Measurements from ENCODE around the gene C1orf21.
A peak's percentile ranks its signal among the peaks of the same experiment; 100 is the strongest.
"Not testable (repeated sequence)": the region's sequence is repeated elsewhere in the genome, so short reads cannot be mapped to it uniquely, and the experiment has no call there.

The C1orf21 gene

GRCh38 chr1:184608581-184608980 is 221.8 kb downstream of the C1orf21 start:
- H3K4me3 ChIP-seq (ENCODE audit: low read depth, low read length) = no peak overlapping the region
- DNase-seq (ENCODE audit: low read depth) = no peak

- DNase-seq (ENCODE audit: low read depth) = no peak
- H3K4me3 ChIP-seq (ENCODE audit: low read depth, low read length) = no peak overlapping the region
Measured at GRCh38 chr1:184608990-184609389, 222.2 kb downstream of the C1orf21 start.

GRCh38 chr1:184610876-184611595 is 224.2 kb downstream of the C1orf21 start:
- no peak for DNase-seq (ENCODE audit: low read depth)

GRCh38 chr1:184612229-184612628 is 225.4 kb downstream of the C1orf21 start:
- not testable (repeated sequence) for H3K4me3 ChIP-seq (ENCODE audit: low read depth, low read length); DNase-seq (ENCODE audit: low read depth)

More at GRCh38 chr1:184610876-184611595, 224.2 kb downstream of the C1orf21 start:
- no peak overlapping the region for H3K4me3 ChIP-seq (ENCODE audit: low read depth, low read length)

- no peak overlapping the region for H3K4me3 ChIP-seq (ENCODE audit: low read depth, low read length)
- DNase-seq (ENCODE audit: low read depth) = no peak
Measured at GRCh38 chr1:184614667-184615066, 227.8 kb downstream of the C1orf21 start.

GRCh38 chr1:184615301-184615700 is 228.5 kb downstream of the C1orf21 start:
- no peak for DNase-seq (ENCODE audit: low read depth)
- H3K4me3 ChIP-seq (ENCODE audit: low read depth, low read length) = no peak overlapping the region

GRCh38 chr1:184616504-184616903 is 229.7 kb downstream of the C1orf21 start:
- H3K4me3 ChIP-seq (ENCODE audit: low read depth, low read length) = no peak overlapping the region
- DNase-seq (ENCODE audit: low read depth) = no peak

- no peak overlapping the region for H3K4me3 ChIP-seq (ENCODE audit: low read depth, low read length)
- no peak for DNase-seq (ENCODE audit: low read depth)
Measured at GRCh38 chr1:184617433-184618029, 230.7 kb downstream of the C1orf21 start.

GRCh38 chr1:184618851-184619250 is 232.0 kb downstream of the C1orf21 start:
- no peak for DNase-seq (ENCODE audit: low read depth)
- H3K4me3 ChIP-seq (ENCODE audit: low read depth, low read length) = no peak overlapping the region

GRCh38 chr1:184620469-184620868 is 233.6 kb downstream of the C1orf21 start:
- no peak overlapping the region for H3K4me3 ChIP-seq (ENCODE audit: low read depth, low read length)
- DNase-seq (ENCODE audit: low read depth) = no peak

GRCh38 chr1:184621260-184621659 is 234.4 kb downstream of the C1orf21 start:
- DNase-seq (ENCODE audit: low read depth) = peak; percentile 83
- no peak overlapping the region for H3K4me3 ChIP-seq (ENCODE audit: low read depth, low read length)

GRCh38 chr1:184622136-184622823 is 235.5 kb downstream of the C1orf21 start:
- peak; percentile 100 for DNase-seq (ENCODE audit: low read depth)
- no peak overlapping the region for H3K4me3 ChIP-seq (ENCODE audit: low read depth, low read length)

- H3K4me3 ChIP-seq (ENCODE audit: low read depth, low read length) = no peak overlapping the region
Measured at GRCh38 chr1:184623404-184623803, 236.6 kb downstream of the C1orf21 start.

GRCh38 chr1:184624051-184624450 is 237.2 kb downstream of the C1orf21 start:
- no peak overlapping the region for H3K4me3 ChIP-seq (ENCODE audit: low read depth, low read length)
- peak; percentile 45 for DNase-seq (ENCODE audit: low read depth)

More at GRCh38 chr1:184623404-184623803, 236.6 kb downstream of the C1orf21 start:
- no peak for DNase-seq (ENCODE audit: low read depth)

- no peak overlapping the region for H3K4me3 ChIP-seq (ENCODE audit: low read depth, low read length)
- DNase-seq (ENCODE audit: low read depth) = peak; percentile 23
Measured at GRCh38 chr1:184624626-184625025, 237.8 kb downstream of the C1orf21 start.

GRCh38 chr1:184625271-184625670 is 238.4 kb downstream of the C1orf21 start:
- no peak for DNase-seq (ENCODE audit: low read depth)
- no peak overlapping the region for H3K4me3 ChIP-seq (ENCODE audit: low read depth, low read length)

GRCh38 chr1:184626076-184627006 is 239.5 kb downstream of the C1orf21 start:
- H3K4me3 ChIP-seq (ENCODE audit: low read depth, low read length) = no peak overlapping the region
- no peak for DNase-seq (ENCODE audit: low read depth)

GRCh38 chr1:184627007-184627341 is 240.1 kb downstream of the C1orf21 start:
- H3K4me3 ChIP-seq (ENCODE audit: low read depth, low read length) = no peak overlapping the region
- no peak for DNase-seq (ENCODE audit: low read depth)

GRCh38 chr1:184629266-184629665 is 242.4 kb downstream of the C1orf21 start:
- H3K4me3 ChIP-seq (ENCODE audit: low read depth, low read length) = no peak overlapping the region
- DNase-seq (ENCODE audit: low read depth) = no peak

GRCh38 chr1:184630679-184631060 is 243.8 kb downstream of the C1orf21 start:
- DNase-seq (ENCODE audit: low read depth) = no peak
- H3K4me3 ChIP-seq (ENCODE audit: low read depth, low read length) = no peak overlapping the region

Measured in skeletal muscle cell (primary cell).